ENCODE data around the gene ZBTB9.
A peak's percentile ranks its signal among the peaks of the same experiment; 100 is the strongest.

ZBTB9 gene, protein sequence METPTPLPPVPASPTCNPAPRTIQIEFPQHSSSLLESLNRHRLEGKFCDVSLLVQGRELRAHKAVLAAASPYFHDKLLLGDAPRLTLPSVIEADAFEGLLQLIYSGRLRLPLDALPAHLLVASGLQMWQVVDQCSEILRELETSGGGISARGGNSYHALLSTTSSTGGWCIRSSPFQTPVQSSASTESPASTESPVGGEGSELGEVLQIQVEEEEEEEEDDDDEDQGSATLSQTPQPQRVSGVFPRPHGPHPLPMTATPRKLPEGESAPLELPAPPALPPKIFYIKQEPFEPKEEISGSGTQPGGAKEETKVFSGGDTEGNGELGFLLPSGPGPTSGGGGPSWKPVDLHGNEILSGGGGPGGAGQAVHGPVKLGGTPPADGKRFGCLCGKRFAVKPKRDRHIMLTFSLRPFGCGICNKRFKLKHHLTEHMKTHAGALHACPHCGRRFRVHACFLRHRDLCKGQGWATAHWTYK

DNA sequence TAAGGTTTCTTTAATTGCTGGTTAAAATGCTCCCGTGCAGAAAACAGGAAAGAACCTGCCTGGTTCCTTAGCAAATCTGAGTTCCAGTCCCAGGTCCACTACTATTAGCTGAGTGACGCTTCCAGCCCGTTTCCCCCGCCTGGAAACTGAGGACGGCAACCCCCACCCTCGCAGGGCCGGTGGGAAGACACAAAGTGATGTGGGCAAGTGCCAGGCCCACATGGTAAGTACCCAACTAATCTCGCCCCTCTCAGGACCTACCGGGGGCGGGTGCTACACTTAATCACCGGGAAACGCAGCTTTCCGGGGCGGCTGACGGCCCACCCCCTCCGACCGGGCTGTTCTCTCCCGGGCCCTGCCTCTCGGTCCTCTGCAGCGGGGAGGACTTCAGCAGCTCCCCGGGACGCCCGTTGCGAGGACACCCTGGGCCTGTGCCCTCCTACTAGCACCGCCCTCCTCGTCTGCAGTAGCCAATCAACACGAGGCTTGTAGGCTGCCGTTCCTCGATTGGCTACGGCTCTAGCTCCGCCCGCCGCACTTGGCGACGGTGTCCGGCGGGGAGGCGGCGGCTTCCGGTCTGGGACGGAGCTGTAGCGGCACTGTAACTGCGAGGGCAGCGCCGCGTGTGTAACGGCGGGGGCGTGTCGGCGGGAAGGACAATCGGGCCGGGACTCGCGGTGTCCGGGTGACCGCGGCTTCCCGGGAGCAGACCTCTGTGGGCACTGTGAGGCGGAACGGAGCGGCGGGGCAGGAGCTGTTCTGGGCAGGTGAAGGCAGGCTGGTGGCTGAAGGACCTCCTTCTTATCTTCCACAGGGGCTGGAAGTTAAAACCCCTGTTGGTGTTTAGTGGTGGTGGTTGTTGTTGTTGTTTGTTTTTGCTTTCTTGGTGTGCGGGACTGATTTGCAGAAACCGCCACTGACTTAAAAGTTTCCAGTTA lies at the start of gene ZBTB9:
Gene ZBTB9 (plus strand): TSS at position 568 of the 938 bp plus-strand sequence. CDS start 525 bp downstream, outside the sequence.
- peak; percentile 94 for DNase-seq

DNA sequence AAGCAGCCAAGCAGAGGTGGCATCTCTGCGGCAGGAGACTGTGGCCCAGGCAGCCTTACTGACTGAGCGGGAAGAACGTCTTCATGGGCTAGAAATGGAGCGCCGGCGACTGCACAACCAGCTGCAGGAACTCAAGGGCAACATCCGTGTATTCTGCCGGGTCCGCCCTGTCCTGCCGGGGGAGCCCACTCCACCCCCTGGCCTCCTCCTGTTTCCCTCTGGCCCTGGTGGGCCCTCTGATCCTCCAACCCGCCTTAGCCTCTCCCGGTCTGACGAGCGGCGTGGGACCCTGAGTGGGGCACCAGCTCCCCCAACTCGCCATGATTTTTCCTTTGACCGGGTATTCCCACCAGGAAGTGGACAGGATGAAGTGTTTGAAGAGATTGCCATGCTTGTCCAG lies 49.5 kb upstream of the ZBTB9 start:
- DNase-seq = no peak

DNA sequence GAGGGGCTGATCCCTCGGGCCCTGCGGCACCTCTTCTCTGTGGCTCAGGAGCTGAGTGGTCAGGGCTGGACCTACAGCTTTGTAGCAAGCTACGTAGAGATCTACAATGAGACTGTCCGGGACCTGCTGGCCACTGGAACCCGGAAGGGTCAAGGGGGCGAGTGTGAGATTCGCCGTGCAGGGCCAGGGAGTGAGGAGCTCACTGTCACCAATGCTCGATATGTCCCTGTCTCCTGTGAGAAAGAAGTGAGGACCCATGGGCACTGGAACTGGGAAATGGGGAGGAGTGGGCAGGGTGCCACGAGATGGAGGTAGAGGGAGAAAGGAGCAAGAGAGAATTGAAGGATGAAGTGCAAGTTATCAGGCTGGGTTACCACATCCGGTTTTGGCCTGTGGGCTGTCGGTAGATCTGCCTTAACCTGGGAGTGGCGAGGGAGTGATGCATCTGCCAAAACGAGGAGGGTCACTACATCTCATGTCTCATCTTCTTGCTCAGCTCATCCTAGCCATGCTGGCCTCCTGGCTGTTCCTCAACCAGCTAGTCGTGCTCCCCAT lies 48.9 kb upstream of the ZBTB9 start:
- DNase-seq = no peak

DNA sequence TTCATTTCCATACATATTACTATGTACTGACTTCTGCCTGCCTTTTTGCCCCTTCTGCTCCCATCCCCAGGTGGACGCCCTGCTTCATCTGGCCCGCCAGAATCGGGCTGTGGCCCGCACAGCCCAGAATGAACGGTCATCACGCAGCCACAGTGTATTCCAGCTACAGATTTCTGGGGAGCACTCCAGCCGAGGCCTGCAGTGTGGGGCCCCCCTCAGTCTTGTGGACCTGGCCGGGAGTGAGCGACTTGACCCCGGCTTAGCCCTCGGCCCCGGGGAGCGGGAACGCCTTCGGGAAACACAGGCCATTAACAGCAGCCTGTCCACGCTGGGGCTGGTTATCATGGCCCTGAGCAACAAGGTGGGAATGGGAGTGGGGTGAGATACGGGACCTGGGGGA lies 48.2 kb upstream of the ZBTB9 start:
- no peak for DNase-seq

DNA sequence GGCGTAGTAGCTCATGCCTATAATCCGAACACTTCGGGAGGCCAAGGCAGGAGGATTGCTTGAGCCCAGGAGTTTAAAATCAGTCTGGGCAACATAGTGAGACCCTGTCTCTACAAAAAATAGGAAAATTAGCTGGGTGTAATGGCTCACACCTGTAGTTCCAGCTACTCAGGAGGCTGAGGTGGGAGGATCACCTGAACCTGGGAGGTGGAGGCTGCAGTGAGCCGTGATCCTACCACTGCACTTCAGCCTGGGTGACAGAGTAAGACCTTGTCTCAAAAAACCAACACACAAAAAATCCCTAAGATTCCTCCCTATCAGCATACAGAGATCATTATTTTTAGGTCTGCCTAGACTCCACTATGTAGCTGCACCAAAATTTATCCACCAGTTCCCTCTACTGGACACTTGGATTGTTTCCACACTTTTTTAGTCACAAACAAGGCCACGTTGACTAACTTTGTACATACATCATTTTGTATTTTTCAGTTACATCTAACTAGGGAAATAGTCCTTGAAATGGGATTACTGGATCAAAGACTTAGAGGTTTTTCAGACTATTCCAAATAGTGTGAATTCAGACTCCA lies 47.2 kb upstream of the ZBTB9 start:
- no peak for DNase-seq

DNA sequence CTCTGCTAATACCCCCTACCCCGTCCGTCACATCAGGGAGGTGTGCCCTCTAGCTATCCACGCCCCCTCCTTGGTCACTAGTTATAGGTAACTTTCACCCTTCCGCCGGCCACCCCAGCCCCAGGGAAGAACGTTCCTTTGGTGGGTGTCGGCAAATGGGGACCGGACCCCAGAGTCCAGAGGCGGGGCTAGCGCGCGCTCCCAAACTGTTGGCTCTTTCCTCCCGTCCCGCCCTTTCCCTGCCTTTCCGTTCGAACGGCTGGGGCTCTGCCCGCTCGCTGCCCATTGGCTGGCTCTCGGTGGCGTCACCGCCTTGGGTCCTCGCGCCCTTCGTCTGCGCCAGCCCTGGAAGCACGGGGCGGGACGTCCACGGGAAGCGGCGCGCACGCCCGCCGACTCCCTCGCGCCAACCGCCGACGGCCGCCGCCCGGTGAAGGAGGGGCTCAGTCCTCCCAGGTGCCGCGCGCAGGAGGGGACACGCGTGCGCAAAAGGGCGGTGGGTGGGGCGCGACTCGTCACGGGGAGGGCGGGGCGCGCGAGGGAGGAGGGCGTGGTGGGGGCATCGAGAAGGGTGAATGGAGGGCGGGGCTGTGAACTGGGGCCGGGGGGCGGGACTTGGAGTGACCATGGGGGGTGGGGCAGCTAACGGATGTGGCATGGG lies 44.2 kb upstream of the ZBTB9 start:
- DNase-seq = peak; percentile 100

DNA sequence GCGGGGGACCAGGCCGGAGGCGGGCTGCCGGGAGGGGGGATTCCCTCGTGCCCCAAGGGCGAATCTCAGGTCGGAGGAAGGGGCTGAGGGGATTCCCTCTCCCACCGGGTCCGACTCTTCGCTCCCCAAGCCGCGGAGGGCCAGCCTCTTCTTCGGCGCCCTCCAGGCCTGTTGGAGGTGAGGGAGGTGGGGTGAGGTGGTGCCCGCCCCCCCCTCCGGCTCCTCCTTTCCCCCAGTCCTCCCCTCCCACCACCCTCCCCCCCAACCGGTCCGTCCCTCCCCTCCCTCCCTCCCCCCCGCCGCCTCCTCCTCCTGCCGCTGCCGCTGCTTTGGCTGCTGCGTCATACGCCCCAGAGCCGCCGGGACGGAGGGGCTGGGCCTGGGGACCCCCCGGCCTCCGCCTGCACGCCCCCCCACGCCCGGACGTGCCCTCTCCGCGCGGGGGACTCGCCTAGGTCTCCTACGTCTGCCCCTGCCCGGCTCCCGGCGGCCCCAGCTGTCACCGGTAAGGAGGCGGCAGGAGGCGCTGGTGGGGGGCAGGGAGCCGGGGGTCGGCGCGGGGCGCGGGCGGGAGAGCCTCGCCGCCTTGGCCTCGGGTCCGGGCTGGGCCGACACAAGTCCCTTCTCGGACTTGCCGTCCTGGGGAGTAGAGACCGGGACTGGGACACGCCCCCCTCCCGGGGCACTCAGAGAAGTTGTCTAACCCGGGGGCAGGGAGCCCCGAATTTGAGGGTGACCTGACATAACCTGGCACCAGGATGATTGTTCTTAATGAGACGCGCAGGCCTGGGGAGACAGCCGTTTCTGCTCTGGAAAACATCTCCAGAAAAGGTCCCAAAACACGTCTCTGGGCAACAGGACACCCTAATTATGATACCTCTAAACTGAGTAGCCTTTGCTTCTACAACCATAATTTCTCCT lies 43.4 kb upstream of the ZBTB9 start, which contains the start of gene PHF1:
Gene PHF1 (plus strand): TSS at position 304 of the 921 bp plus-strand sequence. CDS start 1,250 bp downstream, outside the sequence.
- DNase-seq = peak; percentile 89

DNA sequence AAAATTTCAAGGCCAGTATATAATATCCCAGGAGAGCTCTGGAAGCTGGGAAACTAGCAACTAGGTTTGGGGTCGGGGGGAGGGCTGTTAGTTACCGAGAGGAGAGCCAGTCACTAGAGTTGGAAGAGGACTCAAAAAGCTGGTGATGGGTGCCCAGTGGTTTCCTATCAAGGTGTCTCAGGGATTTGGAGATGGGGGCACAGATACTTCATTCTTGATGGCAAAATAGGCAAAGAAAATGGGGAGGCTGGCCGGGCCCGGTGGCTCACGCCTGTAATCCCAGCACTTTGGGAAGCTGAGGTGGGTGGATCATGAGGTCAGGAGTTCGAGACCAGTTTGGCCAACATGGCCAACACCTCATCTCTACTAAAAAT lies 42.8 kb upstream of the ZBTB9 start:
- DNase-seq = no peak

DNA sequence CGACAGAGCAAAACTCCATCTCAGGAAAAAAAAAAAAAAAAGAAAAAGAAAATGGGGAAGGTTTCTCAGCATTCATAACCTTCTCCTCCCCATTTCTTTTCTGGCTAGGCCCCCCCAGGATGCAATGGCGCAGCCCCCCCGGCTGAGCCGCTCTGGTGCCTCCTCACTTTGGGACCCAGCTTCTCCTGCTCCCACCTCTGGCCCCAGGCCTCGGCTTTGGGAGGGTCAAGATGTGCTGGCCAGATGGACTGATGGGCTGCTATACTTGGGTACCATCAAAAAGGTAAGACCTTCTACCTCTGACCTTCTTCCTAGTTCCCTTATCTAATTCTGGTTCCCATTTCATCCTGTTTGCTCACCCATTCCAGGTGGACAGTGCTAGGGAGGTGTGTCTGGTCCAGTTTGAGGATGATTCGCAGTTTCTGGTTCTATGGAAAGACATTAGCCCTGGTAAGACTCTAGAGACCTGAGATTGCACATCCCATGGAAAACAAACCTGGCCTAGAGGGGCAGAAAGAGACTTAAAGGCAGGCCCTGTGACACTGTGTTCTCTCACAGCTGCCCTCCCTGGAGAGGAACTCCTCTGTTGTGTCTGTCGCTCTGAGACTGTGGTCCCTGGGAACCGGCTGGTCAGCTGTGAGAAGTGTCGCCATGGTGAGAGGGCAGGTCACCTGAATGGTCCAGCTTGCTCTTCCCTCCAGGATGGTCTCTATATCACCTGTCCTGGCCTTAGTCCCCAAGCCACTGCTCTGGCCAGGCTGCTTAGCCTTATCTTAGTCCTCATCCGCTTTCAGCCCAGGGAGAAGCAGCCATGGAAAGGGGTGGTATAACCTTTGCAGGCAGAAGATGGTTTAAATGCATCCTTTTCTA lies 42.0 kb upstream of the ZBTB9 start:
- no peak for DNase-seq

DNA sequence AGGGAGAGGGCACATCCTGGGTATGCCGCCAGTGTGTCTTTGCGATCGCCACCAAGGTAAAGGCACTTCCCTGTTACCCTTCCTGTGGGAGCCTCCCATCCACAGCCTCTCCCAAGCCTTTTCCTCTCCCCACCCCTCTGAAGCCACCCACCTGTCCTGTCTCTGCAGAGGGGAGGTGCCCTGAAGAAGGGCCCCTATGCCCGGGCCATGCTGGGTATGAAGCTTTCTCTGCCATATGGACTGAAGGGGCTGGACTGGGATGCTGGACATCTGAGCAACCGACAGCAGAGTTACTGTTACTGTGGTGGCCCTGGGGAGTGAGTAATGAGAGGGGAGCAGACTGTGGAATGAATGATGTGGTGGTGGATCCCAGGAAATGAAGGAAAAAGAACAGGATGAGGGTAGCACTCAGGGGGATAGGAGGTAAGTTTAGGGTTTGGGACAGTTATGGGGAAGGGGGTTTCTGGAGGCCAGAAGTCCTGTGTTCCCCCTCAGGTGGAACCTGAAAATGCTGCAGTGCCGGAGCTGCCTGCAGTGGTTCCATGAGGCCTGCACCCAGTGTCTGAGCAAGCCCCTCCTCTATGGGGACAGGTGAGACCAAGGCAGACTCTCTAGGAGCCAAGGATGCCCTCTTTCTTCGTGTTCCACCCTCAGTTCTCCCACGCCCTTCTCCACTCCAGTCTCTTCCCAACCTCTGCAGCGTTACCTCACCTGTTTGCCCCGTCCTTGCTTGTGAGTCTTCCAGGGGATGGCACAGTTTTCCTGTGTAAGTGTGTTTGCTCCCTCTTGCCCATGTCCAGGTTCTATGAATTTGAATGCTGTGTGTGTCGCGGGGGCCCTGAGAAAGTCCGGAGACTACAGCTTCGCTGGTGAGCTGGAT lies 40.9 kb upstream of the ZBTB9 start:
- no peak for DNase-seq

DNA sequence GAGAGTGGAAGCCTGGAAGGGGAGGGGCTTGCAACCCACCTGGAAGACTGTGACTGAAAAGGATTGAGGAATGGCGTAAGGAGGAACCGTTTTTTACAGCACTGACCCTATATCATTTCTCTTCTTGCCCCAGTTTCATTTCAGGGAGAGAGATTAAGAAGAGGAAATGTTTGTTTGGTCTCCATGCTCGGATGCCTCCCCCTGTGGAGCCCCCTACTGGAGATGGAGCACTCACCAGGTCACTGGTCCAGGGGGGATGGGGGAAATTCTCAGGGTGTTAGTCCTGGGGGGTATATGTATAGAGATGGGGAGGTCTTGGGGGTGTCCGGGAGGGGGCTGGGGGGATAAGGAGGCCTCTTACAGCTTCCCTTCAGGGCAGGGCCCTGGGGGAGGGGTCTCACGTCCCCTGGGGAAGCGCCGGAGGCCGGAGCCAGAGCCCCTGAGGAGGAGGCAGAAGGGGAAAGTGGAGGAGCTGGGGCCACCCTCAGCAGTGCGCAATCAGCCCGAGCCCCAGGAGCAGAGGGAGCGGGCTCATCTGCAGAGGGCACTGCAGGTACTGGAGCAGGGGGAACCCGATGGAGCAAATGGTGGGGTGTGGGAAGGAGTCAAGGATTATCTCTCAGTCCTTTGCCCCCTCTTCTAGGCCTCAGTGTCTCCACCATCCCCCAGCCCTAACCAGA lies 39.6 kb upstream of the ZBTB9 start:
- DNase-seq = no peak

DNA sequence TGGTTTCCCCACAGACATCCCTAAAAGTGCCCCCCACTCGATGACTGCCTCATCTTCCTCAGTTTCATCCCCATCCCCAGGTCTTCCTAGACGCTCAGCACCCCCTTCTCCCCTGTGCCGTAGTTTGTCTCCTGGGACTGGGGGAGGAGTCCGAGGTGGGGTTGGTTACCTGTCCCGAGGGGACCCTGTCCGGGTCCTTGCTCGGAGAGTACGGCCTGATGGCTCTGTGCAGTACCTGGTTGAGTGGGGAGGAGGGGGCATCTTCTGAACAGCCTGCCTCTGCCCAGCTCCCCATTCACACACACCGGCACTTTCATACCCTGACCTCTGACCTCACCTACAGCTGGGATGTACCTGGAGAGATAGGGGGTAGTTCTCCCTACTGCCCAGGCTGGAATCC lies 38.5 kb upstream of the ZBTB9 start:
- DNase-seq = no peak

DNA sequence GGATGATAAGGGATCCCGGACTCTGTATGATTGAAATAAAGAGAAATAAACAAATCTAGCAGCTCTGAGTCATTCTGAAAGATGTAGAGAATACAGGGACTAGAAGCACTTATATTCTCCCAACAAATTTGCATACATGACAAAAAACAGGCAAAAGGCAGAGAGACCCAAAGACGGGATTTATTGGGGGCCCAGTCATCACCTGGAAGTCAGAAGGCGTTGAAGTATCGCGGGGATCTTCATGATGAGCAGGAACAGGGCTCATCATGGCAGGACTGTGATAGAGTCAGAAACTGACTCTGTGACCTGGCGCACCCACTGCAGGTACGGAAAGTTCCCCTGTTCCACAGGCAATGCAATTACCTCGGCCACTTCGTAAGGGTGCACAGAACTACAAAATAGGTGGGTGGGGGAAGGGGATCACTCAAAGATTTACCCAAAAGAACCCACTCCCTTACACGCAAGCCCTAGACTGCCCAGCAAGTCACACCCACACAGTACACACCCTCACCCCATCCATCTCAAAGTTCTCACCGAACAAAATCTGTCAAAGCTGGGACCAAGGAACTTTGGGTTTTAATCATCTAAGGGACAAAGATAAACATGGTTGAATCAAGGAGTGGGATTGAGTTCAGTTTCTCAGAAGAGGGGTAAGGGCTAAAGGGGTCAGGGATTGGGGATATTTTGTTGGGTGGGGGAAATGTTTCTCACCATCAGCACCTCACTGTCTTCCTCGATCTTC lies 37.8 kb upstream of the ZBTB9 start:
- peak; percentile 44 for DNase-seq

DNA sequence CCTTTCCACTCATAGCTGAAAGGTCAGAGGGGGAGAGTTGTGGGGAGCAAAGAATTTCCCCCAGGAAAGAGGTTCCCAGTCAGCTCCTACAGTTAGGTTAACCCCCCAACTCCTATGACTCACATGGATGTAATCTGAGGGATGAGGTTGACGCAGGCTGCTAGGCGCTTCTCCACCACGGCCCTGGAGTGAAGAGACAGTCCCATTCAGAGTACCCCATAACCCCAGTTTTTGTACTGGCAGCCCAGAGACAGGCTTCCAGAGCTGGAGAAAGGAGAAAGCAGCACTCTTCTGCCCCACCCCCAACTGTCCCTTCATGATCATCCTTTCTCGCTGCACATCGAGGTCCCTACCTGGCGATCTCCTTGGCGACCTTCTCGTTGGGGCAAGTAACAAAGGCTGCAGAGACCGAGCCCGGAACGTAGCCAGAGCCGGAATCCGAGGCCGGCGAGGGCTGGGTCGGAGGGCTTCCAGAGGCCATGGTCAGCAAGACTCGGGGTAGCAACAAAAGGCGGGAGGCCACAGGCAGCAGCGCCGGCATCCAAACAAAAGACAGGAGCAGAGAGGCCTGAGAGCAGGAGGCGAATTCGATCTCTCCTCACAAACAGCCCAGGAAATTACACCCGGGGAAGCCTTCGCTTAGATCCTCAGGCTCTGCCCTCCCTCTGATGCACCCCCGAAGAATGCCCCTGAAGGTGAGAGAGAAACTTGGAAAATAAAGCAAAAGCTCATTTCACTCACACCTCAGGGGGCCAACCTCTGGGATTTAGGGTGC lies 37.1 kb upstream of the ZBTB9 start:
- DNase-seq = no peak

DNA sequence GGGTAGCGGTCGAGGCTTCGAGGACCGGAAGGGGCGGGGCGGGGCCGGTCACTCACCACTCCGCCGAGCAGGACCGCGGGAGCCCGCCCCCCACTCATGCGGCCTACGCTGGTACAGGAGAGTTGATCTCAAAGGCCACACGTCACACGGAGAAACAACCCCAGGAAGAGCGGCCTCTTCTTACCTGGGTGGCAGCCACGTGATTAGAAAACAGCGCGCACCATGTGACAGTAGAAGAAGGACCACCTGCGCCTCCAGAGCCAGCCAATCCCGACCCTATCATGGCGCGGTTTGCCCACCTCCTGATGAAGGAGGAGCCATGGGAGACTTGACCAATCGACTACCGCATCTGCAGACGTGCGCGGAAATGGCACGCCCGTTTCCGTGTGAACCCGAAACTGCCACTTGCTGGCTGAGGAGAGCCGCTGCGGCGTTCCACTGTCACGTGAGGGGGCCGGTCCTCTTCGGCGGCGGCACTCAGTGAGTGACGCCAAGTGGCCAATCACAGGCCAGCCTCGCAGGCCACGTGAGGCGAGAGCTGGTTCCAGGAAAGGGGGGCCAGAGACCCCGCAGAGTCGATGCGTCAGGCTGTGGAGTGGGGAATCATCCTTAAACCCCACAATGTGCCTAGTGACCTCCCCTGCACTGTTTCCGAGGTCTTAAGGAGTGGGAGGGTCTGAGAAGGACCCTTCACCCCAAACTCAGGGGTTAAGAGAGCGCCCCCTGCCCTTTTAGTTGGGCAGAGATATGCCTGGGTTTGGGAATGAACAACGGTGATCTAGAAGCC lies 36.3 kb upstream of the ZBTB9 start, which contains the start of gene CUTA:
Gene CUTA (minus strand): TSS at position 205 of the 787 bp plus-strand sequence. CDS start 107 bp downstream, at position 98.
- DNase-seq = peak; percentile 99

Data from stimulated activated naive CD4-positive, alpha-beta T cell treated with Interleukin-2 at 50 U/mL for 16 hours (primary cell).